HG03520 (cell line): Measurements from ENCODE around the gene GPC2.
"Not testable (repeated sequence)": the region's sequence is repeated elsewhere in the genome, so short reads cannot be mapped to it uniquely, and the experiment has no call there.

Experiments used
- ATAC-seq: cut with Tn5 transposase; IDR thresholded peaks from one replicate; pipeline ENCODE4 v1.9.1; 2021; ENCODE audit warnings: mild to moderate bottlenecking, moderate library complexity; ENCODE audit not compliant: unreplicated experiment

The GPC2 gene

GRCh38 chr7:100208911-100209408 lies 31.8 kb upstream of the GPC2 start:
- ATAC-seq: peak; percentile 68

GRCh38 chr7:100204454-100204853 lies 27.3 kb upstream of the GPC2 start:
- no peak for ATAC-seq

GRCh38 chr7:100200693-100201092 lies 23.5 kb upstream of the GPC2 start:
- no peak for ATAC-seq

GRCh38 chr7:100198266-100198665 lies 21.1 kb upstream of the GPC2 start:
- ATAC-seq: no peak

- ATAC-seq: not testable (repeated sequence)
Observed at GRCh38 chr7:100195901-100196322, 18.7 kb upstream of the GPC2 start.

GRCh38 chr7:100195222-100195621 lies 18.0 kb upstream of the GPC2 start:
- ATAC-seq: no peak

GRCh38 chr7:100192969-100193368 lies 15.8 kb upstream of the GPC2 start:
- no peak for ATAC-seq

GRCh38 chr7:100192281-100192862 lies 15.2 kb upstream of the GPC2 start:
- ATAC-seq: not testable (repeated sequence)

GRCh38 chr7:100191775-100192174 lies 14.6 kb upstream of the GPC2 start:
- no peak for ATAC-seq

GRCh38 chr7:100190048-100190711 lies 13.0 kb upstream of the GPC2 start:
- ATAC-seq: no peak

GRCh38 chr7:100189061-100189460 lies 11.9 kb upstream of the GPC2 start:
- no peak for ATAC-seq

GRCh38 chr7:100185726-100186125 lies 8.5 kb upstream of the GPC2 start:
- ATAC-seq: no peak

GRCh38 chr7:100183090-100183489 lies 5.9 kb upstream of the GPC2 start:
- not testable (repeated sequence) for ATAC-seq

- ATAC-seq: not testable (repeated sequence)
Observed at GRCh38 chr7:100182616-100183015, 5.4 kb upstream of the GPC2 start.

GRCh38 chr7:100180084-100180483 lies 2.9 kb upstream of the GPC2 start:
- not testable (repeated sequence) for ATAC-seq

- ATAC-seq: no peak
Observed at GRCh38 chr7:100176096-100177044, 811 bp downstream of the GPC2 start.

- ATAC-seq: no peak
Observed at GRCh38 chr7:100175296-100175935, 1.8 kb downstream of the GPC2 start.

GRCh38 chr7:100174582-100174981 lies 2.6 kb downstream of the GPC2 start:
- no peak for ATAC-seq

- no peak for ATAC-seq
Observed at GRCh38 chr7:100173806-100174495, 3.2 kb downstream of the GPC2 start.

GRCh38 chr7:100171840-100172239 lies 5.3 kb downstream of the GPC2 start:
- ATAC-seq: no peak
